ENCODE data around the gene SPATA13.

The SPATA13 gene

GRCh38 chr13:24232474-24232873, 72.0 kb downstream of the SPATA13 start:
- Mint-ChIP-seq H3K27ac (no peak overlapping the region), H3K4me3 (no peak overlapping the region), H3K36me3 (no peaks in the 10 kb centered on the region), H3K9me3 (no peaks in the 10 kb centered on the region), H3K27me3 (no peaks in the 10 kb centered on the region), H3K4me1 (peaks cover 8% of the 10 kb centered on the region)
- DNase-seq: no peak
- CTCF ChIA-PET: interaction anchor here (1.1 to 3.4 kb wide), 5 partner anchors 9 to 212 kb away, joined by 3 to 10 read pairs (median 5); no protein-coding TSS in a partner anchor

GRCh38 chr13:24233351-24233901, 72.9 kb downstream of the SPATA13 start:
- no peaks in the 10 kb centered on the region for H3K27me3 Mint-ChIP-seq
- no peak overlapping the region for H3K4me3 Mint-ChIP-seq
- peaks cover 8% of the 10 kb centered on the region for H3K4me1 Mint-ChIP-seq
- no peak overlapping the region for H3K27ac Mint-ChIP-seq
- no peak for DNase-seq
- no peaks in the 10 kb centered on the region for H3K36me3 Mint-ChIP-seq
- CTCF ChIA-PET: interaction anchor here (1.1 to 3.4 kb wide), 5 partner anchors 10 to 213 kb away, joined by 3 to 10 read pairs (median 3); no protein-coding TSS in a partner anchor
- no peaks in the 10 kb centered on the region for H3K9me3 Mint-ChIP-seq

- Mint-ChIP-seq H3K36me3 (no peaks in the 10 kb centered on the region), H3K4me1 (peaks cover 8% of the 10 kb centered on the region), H3K9me3 (no peaks in the 10 kb centered on the region), H3K4me3 (no peak overlapping the region), H3K27ac (no peak overlapping the region), H3K27me3 (no peaks in the 10 kb centered on the region)
- no peak for DNase-seq
- CTCF ChIA-PET: interaction anchor here (1.1 to 3.4 kb wide), 2 partner anchors 16 to 181 kb away, joined by 3 to 10 read pairs; no protein-coding TSS in a partner anchor
These were observed 73.8 kb downstream of the SPATA13 start for GRCh38 chr13:24234200-24234915.

GRCh38 chr13:24237356-24237755, 76.8 kb downstream of the SPATA13 start:
- no peak overlapping the region for H3K27ac Mint-ChIP-seq
- no peaks in the 10 kb centered on the region for H3K27me3 Mint-ChIP-seq
- no peaks in the 10 kb centered on the region for H3K36me3 Mint-ChIP-seq
- no peak for DNase-seq
- H3K4me1 Mint-ChIP-seq: peaks cover 8% of the 10 kb centered on the region
- CTCF ChIA-PET: no interaction called here
- no peak overlapping the region for H3K4me3 Mint-ChIP-seq
- no peaks in the 10 kb centered on the region for H3K9me3 Mint-ChIP-seq

- Mint-ChIP-seq H3K4me1 (no peaks in the 10 kb centered on the region), H3K36me3 (no peaks in the 10 kb centered on the region), H3K27me3 (no peaks in the 10 kb centered on the region), H3K27ac (no peak overlapping the region), H3K4me3 (no peak overlapping the region), H3K9me3 (no peaks in the 10 kb centered on the region)
- CTCF ChIA-PET: no interaction called here
- DNase-seq: no peak
These were observed 80.8 kb downstream of the SPATA13 start for GRCh38 chr13:24241336-24241735.

- CTCF ChIA-PET: interaction anchor here (0.7 kb wide), 1 partner anchor 14 kb away, joined by 5 read pairs; no protein-coding TSS in a partner anchor
- no peaks in the 10 kb centered on the region for H3K36me3 Mint-ChIP-seq
- H3K9me3 Mint-ChIP-seq: no peaks in the 10 kb centered on the region
- no peak overlapping the region for H3K4me3 Mint-ChIP-seq
- no peaks in the 10 kb centered on the region for H3K27me3 Mint-ChIP-seq
- no peaks in the 10 kb centered on the region for H3K4me1 Mint-ChIP-seq
- DNase-seq: no peak
- no peak overlapping the region for H3K27ac Mint-ChIP-seq
These were observed 81.6 kb downstream of the SPATA13 start for GRCh38 chr13:24242100-24242499.

GRCh38 chr13:24243302-24243701, 82.8 kb downstream of the SPATA13 start:
- no peak overlapping the region for H3K27ac Mint-ChIP-seq
- no peaks in the 10 kb centered on the region for H3K27me3 Mint-ChIP-seq
- H3K4me3 Mint-ChIP-seq: no peak overlapping the region
- DNase-seq: no peak
- H3K4me1 Mint-ChIP-seq: no peaks in the 10 kb centered on the region
- H3K36me3 Mint-ChIP-seq: no peaks in the 10 kb centered on the region
- CTCF ChIA-PET: no interaction called here
- no peaks in the 10 kb centered on the region for H3K9me3 Mint-ChIP-seq

- no peak overlapping the region for H3K4me3 Mint-ChIP-seq
- H3K9me3 Mint-ChIP-seq: no peaks in the 10 kb centered on the region
- H3K27ac Mint-ChIP-seq: no peak overlapping the region
- peaks cover under 1% of the 10 kb centered on the region for H3K36me3 Mint-ChIP-seq
- DNase-seq: no peak
- H3K27me3 Mint-ChIP-seq: no peaks in the 10 kb centered on the region
- peaks cover 8% of the 10 kb centered on the region for H3K4me1 Mint-ChIP-seq
- CTCF ChIA-PET: interaction anchor here (1.2 kb wide), 1 partner anchor 16 kb away, joined by 3 read pairs; no protein-coding TSS in a partner anchor
These were observed 84.3 kb downstream of the SPATA13 start for GRCh38 chr13:24244802-24245201.

GRCh38 chr13:24247016-24247415, 86.5 kb downstream of the SPATA13 start:
- DNase-seq: no peak
- no peak overlapping the region for H3K27ac Mint-ChIP-seq
- H3K4me3 Mint-ChIP-seq: no peak overlapping the region
- H3K27me3 Mint-ChIP-seq: no peaks in the 10 kb centered on the region
- CTCF ChIA-PET: no interaction called here
- no peaks in the 10 kb centered on the region for H3K9me3 Mint-ChIP-seq
- H3K4me1 Mint-ChIP-seq: peaks cover 24% of the 10 kb centered on the region
- peaks cover 2% of the 10 kb centered on the region for H3K36me3 Mint-ChIP-seq

- peaks cover 49% of the 10 kb centered on the region for H3K4me1 Mint-ChIP-seq
- no peak for DNase-seq
- no peaks in the 10 kb centered on the region for H3K9me3 Mint-ChIP-seq
These were observed 89.1 kb downstream of the SPATA13 start for GRCh38 chr13:24249624-24250023.

GRCh38 chr13:24250376-24251057, 90.0 kb downstream of the SPATA13 start:
- no peak for DNase-seq
- Mint-ChIP-seq H3K4me1 (peaks cover 57% of the 10 kb centered on the region), H3K27ac (peak overlapping the region; percentile 94), H3K27me3 (no peaks in the 10 kb centered on the region), H3K36me3 (peaks cover 32% of the 10 kb centered on the region), H3K9me3 (no peaks in the 10 kb centered on the region), H3K4me3 (peak overlapping the region; percentile 84)
- CTCF ChIA-PET: interaction anchor here (0.6 to 1.5 kb wide), 8 partner anchors 10 to 26 kb away, joined by 3 to 11 read pairs (median 4); no protein-coding TSS in a partner anchor

More at GRCh38 chr13:24249624-24250023, 89.1 kb downstream of the SPATA13 start:
- H3K36me3 Mint-ChIP-seq: peaks cover 23% of the 10 kb centered on the region
- H3K27me3 Mint-ChIP-seq: no peaks in the 10 kb centered on the region
- CTCF ChIA-PET: interaction anchor here (0.7 to 1.4 kb wide), 3 partner anchors 16 to 35 kb away, joined by 3 read pairs; no protein-coding TSS in a partner anchor
- no peak overlapping the region for H3K4me3 Mint-ChIP-seq
- H3K27ac Mint-ChIP-seq: peak overlapping the region; percentile 94

GRCh38 chr13:24251525-24251924, 91.0 kb downstream of the SPATA13 start:
- Mint-ChIP-seq H3K36me3 (peaks cover 38% of the 10 kb centered on the region), H3K4me1 (peaks cover 65% of the 10 kb centered on the region), H3K27ac (peak overlapping the region; percentile 94), H3K9me3 (no peaks in the 10 kb centered on the region), H3K4me3 (peak overlapping the region; percentile 84), H3K27me3 (no peaks in the 10 kb centered on the region)
- peak; percentile 93 for DNase-seq
- CTCF ChIA-PET: interaction anchor here (0.6 to 1.5 kb wide), 9 partner anchors 11 to 27 kb away, joined by 3 to 11 read pairs (median 4); no protein-coding TSS in a partner anchor

- peaks cover 71% of the 10 kb centered on the region for H3K4me1 Mint-ChIP-seq
These were observed 91.6 kb downstream of the SPATA13 start for GRCh38 chr13:24252136-24252535.

GRCh38 chr13:24253520-24254145, 93.1 kb downstream of the SPATA13 start:
- peak; percentile 42 for DNase-seq
- no peaks in the 10 kb centered on the region for H3K27me3 Mint-ChIP-seq
- CTCF ChIA-PET: interaction anchor here (0.7 to 2.3 kb wide), 5 partner anchors 8 to 21 kb away, joined by 3 to 12 read pairs (median 8); no protein-coding TSS in a partner anchor
- H3K4me1 Mint-ChIP-seq: peaks cover 82% of the 10 kb centered on the region
- peak overlapping the region; percentile 94 for H3K27ac Mint-ChIP-seq
- H3K36me3 Mint-ChIP-seq: peaks cover 54% of the 10 kb centered on the region
- peak overlapping the region; percentile 84 for H3K4me3 Mint-ChIP-seq
- no peaks in the 10 kb centered on the region for H3K9me3 Mint-ChIP-seq

More at GRCh38 chr13:24252136-24252535, 91.6 kb downstream of the SPATA13 start:
- Mint-ChIP-seq H3K9me3 (no peaks in the 10 kb centered on the region), H3K4me3 (peak overlapping the region; percentile 84), H3K27ac (peak overlapping the region; percentile 94), H3K27me3 (no peaks in the 10 kb centered on the region), H3K36me3 (peaks cover 44% of the 10 kb centered on the region)
- CTCF ChIA-PET: interaction anchor here (1.1 to 1.5 kb wide), 4 partner anchors 12 to 22 kb away, joined by 4 to 11 read pairs (median 6); no protein-coding TSS in a partner anchor
- no peak for DNase-seq
